NCI-H187 (cell line): Measurements from ENCODE around the gene IER5L.
"Not testable (repeated sequence)": the region's sequence is repeated elsewhere in the genome, so short reads cannot be mapped to it uniquely, and the experiment has no call there.

Experiments used
- DNase-seq, 2 experiments: peaks; one replicate each; lab custom pipeline; 2025; lab: John Stamatoyannopoulos, UW

IER5L gene

DNA sequence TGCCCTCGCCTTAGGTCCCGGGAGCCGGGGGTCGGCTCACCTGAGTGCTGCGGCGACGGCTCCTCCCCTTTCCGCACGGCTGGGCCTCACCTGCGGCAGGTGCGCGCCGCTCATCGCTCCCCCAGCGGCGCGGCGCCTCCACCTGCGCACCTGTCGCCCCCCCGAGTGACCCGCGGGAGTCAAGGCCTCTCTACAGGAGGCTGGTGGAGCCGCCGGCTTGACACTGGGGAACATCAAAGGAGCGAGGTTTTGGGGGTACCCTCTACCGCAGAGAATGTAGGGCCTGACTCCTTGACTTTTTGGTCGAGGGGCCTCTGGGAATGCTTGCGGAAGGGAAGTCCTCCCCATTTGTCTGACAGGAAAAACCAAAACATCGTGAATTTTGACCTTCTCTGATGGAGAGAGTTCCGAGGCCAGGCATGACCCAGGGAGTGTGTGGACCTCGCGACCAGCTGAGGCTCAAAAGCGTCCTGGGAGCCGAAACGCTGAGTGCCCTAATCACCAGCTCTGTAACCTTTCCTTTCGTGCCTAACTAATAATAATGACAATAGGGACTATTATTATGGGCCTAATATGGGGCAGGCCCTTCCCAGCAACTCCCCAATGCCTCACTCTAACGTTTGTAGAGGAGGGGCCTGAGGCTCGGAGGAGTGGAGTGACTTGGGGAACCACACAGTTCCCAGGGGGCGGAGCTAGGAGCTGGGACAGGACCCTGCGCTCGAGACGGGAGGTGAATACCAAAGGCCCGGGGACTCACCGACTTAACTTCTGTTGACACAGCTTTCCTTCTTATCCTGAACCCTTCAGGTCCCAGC is 714 bp upstream of the IER5L start:
- DNase-seq: no peak

DNA sequence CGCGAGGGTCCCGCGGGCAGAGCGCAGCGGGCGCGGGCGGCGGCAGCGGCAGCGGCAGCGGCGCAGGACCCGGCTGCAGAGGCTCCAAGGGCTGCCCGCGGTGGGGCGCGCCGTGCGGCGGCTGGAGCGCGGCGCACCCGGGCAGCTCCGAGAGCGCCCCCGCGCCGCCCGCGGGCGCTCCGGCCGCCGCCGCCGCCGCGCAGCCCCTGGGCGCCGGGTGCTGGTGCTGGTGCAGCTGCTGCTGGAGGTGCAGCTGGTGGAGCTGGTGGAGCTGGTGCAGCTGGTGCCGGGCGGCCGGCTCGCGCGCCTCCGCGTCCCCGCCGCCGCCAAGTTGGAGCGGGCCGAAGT is 644 bp downstream of the IER5L start:
- DNase-seq: no peak

DNA sequence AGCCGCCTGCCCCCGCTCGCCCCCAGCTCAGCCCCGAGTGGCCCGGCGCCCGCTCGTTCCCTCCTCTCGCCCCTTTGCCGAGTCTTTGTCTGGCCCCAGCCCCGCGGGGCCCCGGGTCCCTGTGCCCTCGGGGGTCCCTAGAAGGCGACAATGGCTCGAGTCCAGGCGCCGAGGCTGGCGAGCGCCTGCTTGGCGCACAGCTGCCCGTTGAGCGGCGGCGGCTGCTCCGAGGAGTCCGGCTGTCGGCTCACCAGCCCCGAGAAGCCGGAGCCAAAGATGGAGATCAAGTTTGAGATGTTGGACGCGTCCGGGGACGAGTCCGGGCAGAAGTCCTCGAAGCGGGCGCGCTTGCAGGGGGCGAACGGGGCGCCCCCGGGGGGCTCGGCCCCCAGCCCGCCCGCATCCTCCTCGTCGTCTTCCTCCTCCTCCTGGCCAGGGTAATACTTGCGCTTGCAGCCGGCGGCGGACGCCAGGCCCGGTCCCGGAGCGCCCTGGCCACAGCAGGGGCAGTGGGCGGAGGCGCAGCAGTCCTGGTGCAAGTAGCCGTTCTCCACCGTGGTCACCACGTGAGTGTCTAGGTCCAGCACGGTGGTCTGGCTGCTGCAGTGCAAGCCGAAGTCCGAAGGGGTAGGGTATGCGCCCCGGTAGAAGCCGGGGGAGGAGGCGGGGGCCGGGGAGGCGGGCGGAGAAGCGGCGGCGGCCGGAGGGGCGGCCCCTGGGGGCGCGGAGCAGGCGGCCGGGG is 1.2 kb downstream of the IER5L start:
- DNase-seq: no peak

DNA sequence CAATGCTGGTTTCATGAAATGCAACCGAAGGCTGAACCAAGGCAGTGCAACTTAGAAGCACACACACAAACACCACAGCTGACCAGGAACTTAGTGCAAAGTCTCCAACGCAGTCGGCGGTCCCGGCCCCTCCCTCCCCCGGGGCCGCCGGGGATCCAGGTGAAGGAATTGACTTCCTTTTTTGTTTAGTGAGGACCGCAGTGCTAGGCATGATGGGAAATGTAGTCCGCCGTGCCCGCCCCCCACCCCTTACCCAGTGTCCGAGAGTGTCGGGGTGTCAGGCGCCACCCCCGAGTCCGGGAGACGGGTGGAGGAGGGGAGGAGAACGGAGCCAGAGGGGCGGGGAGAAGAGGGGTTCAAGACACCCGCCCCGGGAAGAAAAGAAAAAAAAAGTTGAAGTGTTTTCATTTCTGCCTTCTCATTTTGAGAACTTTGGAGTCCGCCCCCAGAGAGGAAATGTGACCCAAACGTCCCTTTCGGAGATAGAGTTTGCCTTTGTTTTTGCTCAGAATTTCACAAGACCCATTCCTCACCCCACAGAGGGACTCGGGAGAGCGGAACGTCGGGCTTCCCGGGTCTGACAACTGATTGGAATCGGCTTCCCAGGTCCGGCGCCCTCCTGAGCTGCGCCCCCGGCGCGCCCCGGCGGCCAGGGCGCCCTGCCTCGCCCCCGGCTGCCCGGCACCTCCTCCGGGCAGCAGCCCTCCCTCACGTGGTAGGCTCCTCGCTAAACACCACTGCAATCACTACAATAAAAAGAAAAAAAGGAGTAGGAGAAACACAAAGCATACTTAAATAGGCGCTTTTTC is 2.0 kb downstream of the IER5L start:
- peak; percentile 10 to 16 for DNase-seq

DNA sequence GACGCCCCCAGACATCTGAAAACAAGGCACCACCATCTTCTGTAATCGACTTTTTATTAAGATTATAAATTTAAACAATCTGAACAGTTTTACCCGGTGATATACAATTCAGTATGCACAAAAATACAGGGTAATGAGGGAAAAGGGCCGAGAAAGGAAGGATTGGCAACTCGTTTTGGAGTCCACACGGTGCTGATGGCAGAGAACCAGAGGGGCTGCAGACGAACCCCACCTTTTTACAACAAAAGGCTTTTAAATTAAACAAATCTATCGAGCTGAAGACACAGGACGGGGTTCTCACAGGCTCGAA is 2.6 kb downstream of the IER5L start:
- DNase-seq: no peak

DNA sequence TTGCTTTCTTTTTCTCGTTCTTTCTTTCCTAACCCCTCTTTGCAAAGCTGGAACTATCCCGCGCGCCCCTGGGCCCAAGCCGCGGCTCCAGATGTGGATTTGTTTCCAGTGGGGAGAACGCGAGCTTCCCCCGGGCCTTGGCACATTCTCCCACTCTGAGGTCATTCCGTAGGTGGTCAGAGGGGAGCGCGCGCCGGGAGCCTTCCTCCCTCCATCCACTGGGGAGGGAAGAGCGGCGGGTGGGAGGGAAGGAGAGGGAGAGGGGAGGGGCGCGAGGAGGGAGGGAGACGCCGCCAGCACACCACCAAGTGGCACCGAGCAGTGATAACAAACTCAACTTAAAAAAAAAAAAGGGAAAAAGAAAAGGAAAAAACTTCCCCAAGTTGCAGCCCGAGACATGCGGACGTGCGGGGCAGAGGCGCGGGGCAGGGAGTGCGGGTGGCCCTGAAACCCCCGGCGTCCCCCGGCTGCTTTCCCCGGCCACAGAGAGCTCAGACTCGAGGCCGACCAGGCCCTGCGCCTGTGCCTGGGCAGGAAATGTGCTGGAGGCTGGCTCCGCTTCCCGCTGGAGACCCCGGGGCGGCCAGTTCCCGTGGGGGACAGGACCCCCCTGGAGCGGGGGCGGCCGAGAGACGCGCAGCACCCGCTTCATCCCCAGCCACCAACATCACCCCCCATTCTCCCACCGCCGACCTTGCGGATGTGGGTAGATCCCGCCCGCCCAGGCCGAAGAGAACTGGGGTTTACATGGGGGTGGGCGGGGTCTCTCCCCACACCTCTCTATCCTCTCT is 3.1 kb downstream of the IER5L start:
- no peak for DNase-seq

DNA sequence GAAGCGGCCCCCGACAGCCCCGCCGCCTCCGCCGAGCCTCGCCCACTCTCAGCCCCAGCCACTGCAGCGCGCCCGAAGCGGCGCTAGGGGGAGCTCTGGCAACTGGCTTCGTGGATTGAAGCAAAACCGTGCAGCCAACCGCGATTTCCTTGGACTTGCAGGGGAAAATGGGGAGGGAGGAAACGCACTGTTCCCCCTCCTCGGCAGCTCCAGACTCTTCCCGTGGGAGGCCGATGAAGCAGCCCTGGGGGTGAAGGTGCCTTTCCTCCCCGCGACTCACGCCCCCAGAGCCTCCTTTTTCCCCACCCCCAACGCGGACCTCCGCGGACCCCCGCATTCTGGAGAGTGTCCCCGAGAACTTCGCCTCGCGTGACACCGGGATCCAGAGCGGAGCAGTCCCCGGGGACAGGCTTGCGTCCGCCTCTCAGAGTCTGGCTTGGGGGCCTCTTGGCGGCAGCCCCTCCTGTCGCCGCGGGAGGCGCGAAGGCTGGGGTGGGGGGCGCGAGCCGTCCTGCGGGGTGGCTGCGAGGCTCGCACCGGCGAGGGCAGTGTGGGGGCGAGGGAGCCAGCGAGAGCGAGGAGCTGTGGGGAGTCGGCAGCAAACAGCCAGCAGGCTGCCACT is 3.8 kb downstream of the IER5L start:
- DNase-seq: peak; percentile 17 to 27

DNA sequence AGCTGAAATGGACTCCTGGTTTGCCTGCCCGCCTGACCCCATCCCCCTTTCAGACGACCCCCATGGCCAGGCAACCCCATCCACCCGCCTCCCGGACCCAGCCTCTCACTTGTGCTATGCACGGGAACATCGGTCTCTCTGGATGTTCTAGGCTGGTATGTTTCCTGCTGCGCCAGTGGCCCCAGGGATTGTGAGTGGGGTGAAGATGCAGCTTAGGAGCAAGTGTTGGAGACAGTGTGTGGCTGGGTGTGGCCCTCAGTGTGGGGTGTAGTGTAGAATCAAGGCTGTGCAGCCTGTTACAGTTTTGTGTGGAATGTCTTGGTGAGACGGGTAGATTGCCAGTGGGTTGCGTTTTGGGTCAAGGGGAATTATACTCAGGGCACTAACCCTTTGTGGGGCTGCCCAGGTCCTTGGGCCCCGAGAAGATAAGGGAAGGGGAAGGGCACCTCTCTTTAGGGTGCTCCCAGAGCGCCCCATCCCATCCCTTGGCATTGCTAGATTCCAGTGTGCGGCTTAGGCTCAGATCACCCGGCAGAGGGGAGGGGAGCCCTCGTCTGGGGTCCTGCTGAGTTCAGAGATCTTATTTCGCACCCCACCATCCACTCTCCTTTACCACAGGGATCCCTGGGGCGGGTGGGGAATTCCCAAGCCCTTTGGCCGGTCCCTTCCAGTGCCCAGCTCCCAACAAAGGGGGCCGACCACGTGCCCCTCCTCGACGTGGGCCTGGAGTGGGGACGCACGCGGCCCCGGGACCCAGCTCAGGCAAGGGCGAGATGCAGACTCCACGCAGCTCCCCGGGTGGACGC is 4.6 kb downstream of the IER5L start:
- no peak for DNase-seq

DNA sequence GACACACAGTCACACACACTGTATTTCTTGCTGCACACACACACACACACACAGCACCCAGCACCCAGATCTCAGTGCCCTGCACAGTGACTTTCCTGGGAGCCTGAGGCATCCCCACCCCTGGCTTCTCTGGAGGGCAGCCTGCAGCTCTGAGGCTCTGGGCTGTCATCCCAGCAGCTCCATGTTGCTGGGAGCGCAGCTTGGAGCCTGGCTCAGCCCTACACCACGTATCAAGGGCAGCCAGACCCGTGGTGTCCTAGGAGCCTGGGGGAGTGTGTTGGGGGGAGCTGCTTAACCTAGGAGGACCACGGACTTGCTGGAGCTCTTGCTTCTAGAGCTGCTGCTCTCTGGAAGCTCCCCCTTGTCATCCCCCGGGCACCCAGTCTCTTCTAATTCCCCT is 5.2 kb downstream of the IER5L start:
- no peak for DNase-seq

DNA sequence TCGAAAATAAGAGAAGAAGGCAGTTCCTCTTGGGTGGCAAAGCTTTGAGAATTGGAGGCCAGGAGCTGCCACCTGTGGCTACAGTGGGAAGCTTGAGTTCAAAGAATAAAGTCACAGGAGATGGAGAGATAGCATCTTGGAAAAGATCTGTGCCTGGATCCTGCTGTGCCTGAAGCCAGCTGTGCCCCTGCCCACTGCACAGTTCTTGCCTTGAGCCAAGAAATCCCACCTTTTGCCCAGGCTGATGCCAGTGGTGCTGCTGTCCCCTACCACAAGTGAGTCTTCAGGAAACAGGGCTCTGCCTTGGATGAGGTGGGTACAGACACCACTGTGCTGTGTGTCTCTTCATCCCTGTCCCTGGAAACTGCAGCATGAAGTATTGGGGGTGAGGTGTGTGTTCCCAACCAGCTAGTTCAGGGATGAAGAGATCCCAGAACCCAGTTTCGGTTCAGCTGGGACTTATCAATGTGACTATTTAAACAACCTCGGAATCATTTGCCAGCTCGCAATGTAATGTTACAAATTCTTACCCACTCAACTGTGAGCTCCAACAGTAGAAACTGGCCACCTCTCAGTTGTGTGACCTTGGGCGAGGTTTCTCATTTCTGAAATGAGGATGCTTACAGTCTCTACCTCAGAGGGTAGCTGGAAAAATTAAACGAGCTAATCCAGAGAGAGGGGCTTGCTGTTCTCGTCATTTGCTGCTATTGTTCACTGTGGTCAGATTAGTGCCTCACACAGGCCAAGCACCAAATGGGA is 5.9 kb downstream of the IER5L start:
- no peak for DNase-seq

DNA sequence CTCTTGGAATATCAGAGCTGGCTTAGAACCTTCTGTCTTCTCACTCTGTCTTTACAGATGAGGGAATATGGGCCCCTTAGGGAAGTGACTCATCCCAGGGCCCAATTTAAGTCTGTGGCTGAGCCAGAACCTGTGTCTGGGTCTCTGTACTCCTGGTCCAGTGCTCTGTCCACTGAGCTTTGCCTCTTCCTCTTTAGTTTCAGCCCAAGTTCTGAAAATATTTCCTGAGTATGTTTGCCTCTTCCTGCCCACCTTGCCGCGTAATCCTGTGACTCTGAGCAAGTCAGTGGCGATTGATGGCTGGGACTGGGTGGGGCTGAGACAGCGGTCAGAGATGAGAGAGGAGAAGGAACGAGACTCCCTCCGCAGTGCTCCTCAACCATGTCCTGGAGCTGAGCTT is 7.8 kb downstream of the IER5L start:
- no peak for DNase-seq

DNA sequence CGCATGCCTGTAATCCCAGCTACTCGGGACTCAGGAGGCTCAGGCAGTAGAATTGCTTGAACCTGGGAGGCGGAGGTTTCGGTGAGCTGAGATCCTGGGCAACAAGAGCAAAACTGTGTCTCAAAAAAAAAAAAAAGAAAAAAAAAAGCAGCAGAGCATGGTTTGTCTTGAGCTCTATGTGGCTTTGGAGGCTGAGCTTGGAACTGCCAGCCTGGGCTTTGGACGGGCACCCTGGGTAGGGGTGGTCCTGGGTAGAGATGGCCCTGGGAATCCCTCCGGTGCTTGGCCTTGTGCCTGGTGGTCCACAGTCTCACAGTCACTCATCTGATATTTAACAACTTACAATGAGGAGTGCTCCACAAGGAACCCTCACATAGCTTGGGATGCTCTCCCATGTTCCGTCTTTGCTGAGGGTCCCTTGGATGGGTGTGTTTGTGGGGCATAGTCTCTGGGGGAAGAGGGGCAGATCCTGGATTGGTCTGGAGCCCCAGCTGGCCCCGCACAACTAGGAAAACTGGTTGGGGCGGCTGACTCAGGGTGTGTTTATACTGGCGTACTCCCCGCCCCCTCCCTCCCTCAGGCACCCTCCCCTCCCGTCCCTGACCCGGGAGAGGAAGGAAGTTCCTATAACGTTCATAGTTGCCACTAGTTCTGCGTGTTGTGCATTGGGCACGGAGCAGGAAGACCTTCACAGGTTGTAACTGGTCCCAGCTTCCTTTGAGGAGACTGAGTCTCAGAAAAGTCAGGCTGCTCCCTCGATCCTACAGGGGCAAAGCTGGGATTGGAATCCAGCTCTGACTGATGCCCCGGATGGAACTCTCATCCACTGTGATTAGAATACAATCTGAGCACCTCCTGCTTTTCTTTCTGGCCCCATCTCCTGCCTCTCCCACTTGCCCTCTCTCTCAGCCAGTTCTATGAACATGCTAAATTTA is 11.2 kb downstream of the IER5L start:
- no peak for DNase-seq

DNA sequence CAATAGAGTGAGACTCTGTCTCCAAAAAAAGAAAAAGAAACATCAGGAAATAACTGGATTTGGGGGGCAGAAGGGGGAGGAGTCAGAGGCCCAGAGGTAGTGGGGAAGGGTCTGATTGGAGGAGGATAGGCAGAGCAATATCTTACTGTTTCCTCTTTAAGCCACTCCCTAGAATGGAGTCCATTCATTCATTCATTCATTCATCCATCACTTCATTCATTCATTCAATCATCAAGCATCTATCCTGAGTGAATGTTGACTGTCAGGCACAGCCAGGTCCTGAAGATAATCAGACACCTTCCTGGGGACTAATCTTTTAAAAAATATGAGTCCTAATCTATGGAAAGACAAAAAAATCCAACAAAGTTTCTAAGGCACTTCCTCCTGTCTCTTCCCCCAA is 12.9 kb downstream of the IER5L start:
- DNase-seq: no peak

DNA sequence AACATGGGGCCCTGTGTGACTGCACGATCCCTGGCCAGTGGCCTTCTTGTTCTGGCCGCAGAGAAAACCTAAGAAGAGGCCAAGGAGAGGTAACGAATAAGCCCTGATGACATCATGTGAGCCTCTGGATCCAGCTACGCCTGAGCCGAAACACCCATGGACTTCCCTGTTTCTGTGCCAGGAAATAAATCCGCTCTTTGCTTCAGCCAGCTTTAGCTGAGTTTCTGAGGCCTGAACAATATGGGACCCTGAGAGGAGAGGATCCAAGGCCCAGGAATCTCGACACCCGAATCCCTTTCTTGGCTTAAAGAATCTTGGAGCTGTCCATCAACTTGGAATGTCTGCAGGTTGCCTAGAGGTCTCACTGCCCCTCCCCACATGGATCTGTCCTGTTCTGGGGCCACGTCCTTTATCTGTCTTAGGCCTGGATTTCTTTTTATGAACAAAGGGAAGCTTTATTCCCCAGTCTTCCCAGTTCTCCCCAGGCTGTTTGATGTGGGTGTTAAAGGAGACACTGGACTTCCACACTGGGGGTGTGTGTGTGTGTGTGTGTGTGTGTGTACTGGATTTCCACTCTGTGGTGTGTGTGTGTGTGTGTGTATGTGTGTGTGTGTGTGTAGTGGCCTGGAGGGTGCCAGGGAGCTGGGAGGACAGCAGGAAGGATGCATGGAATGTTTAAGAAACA is 13.7 kb downstream of the IER5L start:
- no peak for DNase-seq

DNA sequence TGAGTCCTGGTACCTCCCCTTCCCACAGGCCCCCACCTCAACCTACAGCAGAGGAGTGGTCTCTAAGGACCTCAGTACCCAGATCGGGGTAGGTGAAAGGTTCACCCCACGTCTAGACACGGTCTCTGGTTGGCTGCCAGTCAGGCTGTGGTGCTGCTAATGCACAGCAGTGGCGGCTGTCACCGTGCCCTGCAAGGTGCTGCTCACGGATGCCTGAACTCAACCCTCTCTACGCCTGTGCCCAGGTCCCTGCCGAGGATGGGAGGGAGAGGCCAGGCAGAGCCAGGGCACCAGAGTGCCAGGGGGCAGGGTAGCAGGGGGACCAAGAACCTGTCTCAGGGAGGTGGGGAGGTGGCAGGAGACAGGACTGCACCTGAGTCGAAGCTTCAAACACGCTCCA is 14.3 kb downstream of the IER5L start:
- DNase-seq: no peak

DNA sequence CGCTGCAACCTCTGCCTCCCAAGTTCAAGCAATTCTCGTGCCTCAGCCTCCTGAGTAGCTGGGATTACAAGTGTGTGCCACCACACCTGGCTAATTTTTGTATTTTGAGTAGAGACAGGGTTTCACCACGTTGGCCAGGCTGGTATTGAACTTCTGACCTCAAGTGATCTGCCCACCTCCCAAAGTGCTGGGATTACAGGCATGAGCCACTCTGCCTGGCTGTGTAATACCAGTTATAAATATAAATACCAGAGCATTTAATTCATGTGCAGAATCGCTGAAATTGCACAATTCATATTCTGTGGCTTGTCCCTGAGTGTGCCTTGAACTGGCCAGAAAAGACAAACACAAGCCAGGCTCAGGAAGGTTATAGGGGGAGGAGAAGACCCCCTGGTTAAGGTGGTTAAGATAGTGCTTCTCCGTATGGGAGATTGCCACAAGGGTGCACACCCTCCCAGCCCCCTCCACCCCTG is 14.8 kb downstream of the IER5L start:
- not testable (repeated sequence) for DNase-seq

DNA sequence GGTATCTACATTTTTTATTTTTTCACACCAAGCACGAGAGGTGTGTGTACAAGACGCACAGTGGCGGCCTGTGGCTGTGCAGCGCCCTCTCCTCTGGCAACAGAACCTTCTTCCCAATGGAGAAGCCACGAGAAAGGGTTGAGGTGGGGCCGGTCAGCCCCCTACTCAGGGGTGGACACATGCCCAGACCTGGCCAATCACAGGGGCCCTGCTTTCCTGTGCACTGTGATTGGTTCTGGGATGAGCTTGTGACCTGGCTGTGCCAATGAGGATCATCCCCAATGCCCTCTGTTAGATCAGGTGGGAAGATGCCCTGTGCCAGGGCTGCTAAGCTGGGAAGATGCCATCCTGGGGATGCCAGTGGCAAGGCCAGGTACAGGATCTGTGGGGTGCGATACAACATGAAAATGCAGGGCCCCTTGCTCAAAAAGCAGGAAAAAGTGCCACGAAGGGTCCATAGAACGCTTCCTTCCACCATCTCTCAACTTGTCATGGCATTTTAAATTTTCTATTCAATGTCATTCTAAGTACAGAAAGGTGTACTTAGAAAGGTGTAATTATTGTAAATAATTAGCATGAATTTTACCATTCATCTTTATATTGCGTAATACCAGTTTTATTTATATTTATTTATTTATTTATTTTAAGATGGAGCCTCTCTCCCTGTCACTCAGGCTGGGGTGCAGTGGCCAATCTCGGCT is 15.4 kb downstream of the IER5L start:
- no peak for DNase-seq

DNA sequence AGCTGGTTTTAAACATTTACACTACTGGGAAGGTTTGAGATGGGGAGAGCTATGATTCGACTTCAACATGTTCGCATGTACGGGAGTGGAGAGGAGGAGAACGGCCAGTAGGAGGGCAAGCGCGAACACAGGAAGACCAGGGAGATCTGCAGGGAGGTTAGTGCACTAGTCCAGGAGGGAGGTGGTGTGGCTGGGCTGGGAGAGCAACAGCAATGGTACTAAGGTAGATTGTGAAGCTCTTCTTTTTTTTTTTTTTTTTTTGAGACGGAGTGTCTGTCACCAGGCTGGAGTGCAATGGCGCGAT is 16.6 kb downstream of the IER5L start:
- no peak for DNase-seq
